Panc1 (cell line): ENCODE measurements around the gene ANP32A.

Source experiments
- CTCF ChIP-seq: fragments of 450-650 bp; IDR thresholded peaks from 2 replicates; pipeline ENCODE4 v1.5.1; 2017; ENCODE audit warnings: mild to moderate bottlenecking
- POLR2AphosphoS5 ChIP-seq: IDR thresholded peaks from 2 replicates; pipeline ENCODE4 v1.6.1; 2012; ENCODE audit warnings: mild to moderate bottlenecking, low read depth, low read length, moderate library complexity

- TF ChIP-seq POLR2AphosphoS5 (no peak), CTCF (no peak)
These were observed 33.0 kb downstream of the ANP32A start for GRCh38 chr15:68787609-68788263.
